H9 (cell line): ENCODE results near the gene IL18R1. TPM values are rescaled to one million over a fixed set of nuclear protein-coding genes. Genes with fewer than 3 reads are reported as not detected.

Experiments used
- DNase-seq: peaks from one replicate; pipeline ENCODE4 v3.0.0-alpha.2; 2017
- H2AFZ ChIP-seq: one replicate; pipeline ENCODE4 v1.6.1; 2013; ENCODE audit warnings: mild to moderate bottlenecking, low read length, control low read depth, moderate library complexity
- H2AK5ac ChIP-seq: 2 replicates; pipeline ENCODE4 v1.6.1; 2013; ENCODE audit warnings: low read length, control low read depth, mixed read lengths; ENCODE audit not compliant: insufficient read length
- H2BK120ac ChIP-seq: one replicate; pipeline ENCODE4 v1.6.1; 2013; ENCODE audit warnings: low read depth, mild to moderate bottlenecking, low read length, control low read depth, inconsistent platforms; ENCODE audit not compliant: poor library complexity, severe bottlenecking
- H2BK12ac ChIP-seq: 2 replicates; pipeline ENCODE4 v1.6.1; 2013; ENCODE audit warnings: low read length, control low read depth, mixed read lengths, low read depth; ENCODE audit not compliant: insufficient read length
- H2BK15ac ChIP-seq: 2 replicates; pipeline ENCODE4 v1.6.1; 2013; ENCODE audit warnings: low read depth, low read length, control low read depth
- H2BK20ac ChIP-seq: one replicate; pipeline ENCODE4 v1.6.1; 2013; ENCODE audit warnings: low read depth, mild to moderate bottlenecking, low read length, control low read depth, inconsistent platforms; ENCODE audit not compliant: poor library complexity, severe bottlenecking
- H2BK5ac ChIP-seq: 2 replicates; pipeline ENCODE4 v1.6.1; 2013; ENCODE audit warnings: low read length, control low read depth, mixed read lengths; ENCODE audit not compliant: insufficient read length
- H3K14ac ChIP-seq: 2 replicates; pipeline ENCODE4 v1.6.1; 2013; ENCODE audit warnings: low read length, control low read depth; ENCODE audit not compliant: insufficient read depth
- H3K18ac ChIP-seq: 2 replicates; pipeline ENCODE4 v1.6.1; 2013; ENCODE audit warnings: low read depth, mild to moderate bottlenecking, mixed read lengths, low read length, control low read depth; ENCODE audit not compliant: insufficient read length
- H3K23ac ChIP-seq: 2 replicates; pipeline ENCODE4 v1.6.1; 2013; ENCODE audit warnings: low read length, control low read depth, mixed read lengths, low read depth; ENCODE audit not compliant: insufficient read length
- H3K23me2 ChIP-seq: 2 replicates; pipeline ENCODE4 v1.6.1; 2013; ENCODE audit warnings: low read depth, mild to moderate bottlenecking, mixed read lengths, low read length, control low read depth; ENCODE audit not compliant: insufficient read length, poor library complexity, severe bottlenecking
- H3K27ac ChIP-seq: 2 replicates; pipeline ENCODE4 v1.5.1; 2013; ENCODE audit warnings: low read length, control low read depth, mixed read lengths, low read depth; ENCODE audit not compliant: insufficient read length
- H3K27me3 ChIP-seq: 2 replicates; pipeline ENCODE4 v1.6.1; 2013; ENCODE audit warnings: low read length, control low read depth, inconsistent platforms; ENCODE audit not compliant: insufficient read depth
- H3K4ac ChIP-seq: 2 replicates; pipeline ENCODE4 v1.6.1; 2013; ENCODE audit warnings: low read depth, mild to moderate bottlenecking, control low read depth, inconsistent platforms, low read length, moderate library complexity
- H3K4me1 ChIP-seq: 2 replicates; pipeline ENCODE4 v1.6.1; 2013; ENCODE audit warnings: low read length, control low read depth, inconsistent platforms; ENCODE audit not compliant: insufficient read depth
- H3K4me2 ChIP-seq: 2 replicates; pipeline ENCODE4 v1.6.1; 2013; ENCODE audit warnings: low read length, control low read depth, mixed read lengths; ENCODE audit not compliant: insufficient read length, insufficient read depth
- H3K56ac ChIP-seq: 2 replicates; pipeline ENCODE4 v1.6.1; 2013; ENCODE audit warnings: low read depth, mild to moderate bottlenecking, mixed read lengths, low read length, control low read depth; ENCODE audit not compliant: insufficient read length
- H3K79me1 ChIP-seq: 2 replicates; pipeline ENCODE4 v1.6.1; 2013; ENCODE audit warnings: low read depth, mild to moderate bottlenecking, moderate library complexity, low read length, control low read depth, inconsistent platforms; ENCODE audit not compliant: insufficient read depth, poor library complexity, severe bottlenecking
- H3K79me2 ChIP-seq: 2 replicates; pipeline ENCODE4 v1.6.1; 2013; ENCODE audit warnings: low read length, control low read depth, inconsistent platforms; ENCODE audit not compliant: insufficient read depth
- H3K9ac ChIP-seq: 2 replicates; pipeline ENCODE4 v1.6.1; 2013; ENCODE audit warnings: low read length, control low read depth, mixed read lengths; ENCODE audit not compliant: insufficient read length; ENCODE audit errors: extremely low read depth
- H3K9me3 ChIP-seq: one replicate; pipeline ENCODE4 v1.6.1; 2013; ENCODE audit warnings: low read depth, low read length, inconsistent platforms; ENCODE audit not compliant: control insufficient read depth
- H3T11ph ChIP-seq: one replicate; pipeline ENCODE4 v1.6.1; 2013; ENCODE audit warnings: mild to moderate bottlenecking, low read length, control low read depth, inconsistent platforms
- H4K20me1 ChIP-seq: one replicate; pipeline ENCODE4 v1.6.1; 2013; ENCODE audit not compliant: control insufficient read depth, insufficient read length, insufficient read depth
- H4K5ac ChIP-seq: 2 replicates; pipeline ENCODE4 v1.6.1; 2013; ENCODE audit warnings: low read depth, mild to moderate bottlenecking, mixed read lengths, low read length, control low read depth; ENCODE audit not compliant: insufficient read length
- H4K8ac ChIP-seq: replicated peaks from 2 replicates; pipeline ENCODE4 v1.6.1; 2013; ENCODE audit warnings: low read length, control low read depth, mixed read lengths, low read depth; ENCODE audit not compliant: insufficient read length
- H4K91ac ChIP-seq: 2 replicates; pipeline ENCODE4 v1.6.1; 2013; ENCODE audit warnings: low read depth, mild to moderate bottlenecking, moderate library complexity, mixed read lengths, low read length, control low read depth; ENCODE audit not compliant: insufficient read length
- H3K27ac Mint-ChIP-seq, 3 experiments: 2 replicates in 2 of 3; 3 replicates in 1 of 3; pipeline ENCODE4 v1.8.0; 2020 to 2021; ENCODE audit warnings: mixed read lengths in 3 of 3, mild to moderate bottlenecking in 1 of 3, moderate library complexity in 1 of 3
- H3K27me3 Mint-ChIP-seq: 2 replicates; pipeline ENCODE4 v1.8.0; 2021; ENCODE audit warnings: low read depth, mild to moderate bottlenecking, moderate library complexity, mixed read lengths
- H3K36me3 Mint-ChIP-seq, 3 experiments: 2 replicates in 2 of 3; 3 replicates in 1 of 3; pipeline ENCODE4 v1.8.0; 2020 to 2021; ENCODE audit warnings: low read depth in 3 of 3, mixed read lengths in 3 of 3; ENCODE audit not compliant: insufficient read depth in 1 of 3
- H3K4me1 Mint-ChIP-seq, 2 experiments: 2 replicates each; pipeline ENCODE4 v1.8.0; 2020; ENCODE audit warnings: mixed read lengths in 2 of 2
- H3K4me3 Mint-ChIP-seq, 2 experiments: 2 replicates in 1 of 2; 3 replicates in 1 of 2; pipeline ENCODE4 v1.8.0; 2020 to 2021; ENCODE audit warnings: mild to moderate bottlenecking in 2 of 2, mixed read lengths in 2 of 2, moderate library complexity in 1 of 2
- H3K9me3 Mint-ChIP-seq, 2 experiments: 2 replicates in 1 of 2; 3 replicates in 1 of 2; pipeline ENCODE4 v1.8.0; 2020; ENCODE audit warnings: mild to moderate bottlenecking in 2 of 2, mixed read lengths in 2 of 2, moderate library complexity in 1 of 2
- CTCF ChIP-seq: fragments of 200-600 bp; sonication (generic); conservative IDR thresholded peaks from 3 replicates; pipeline ENCODE4 v1.8.0; 2021; ENCODE audit warnings: antibody characterized with exemption, mild to moderate bottlenecking
- WGBS: extraction: QIAGEN DNeasy Blood & Tissue Kit; methylation state at CpG from one replicate; pipeline ENCODE4 v1.1.7; 2013; ENCODE audit warnings: missing lambda C conversion rate, low lambda C conversion rate, mixed read lengths; ENCODE audit not compliant: insufficient read length; ENCODE audit errors: extremely low coverage; 5-methylcytosine and 5-hydroxymethylcytosine counted together
- total RNA-seq: library from RNA; stranded (reverse); gene quantifications from 2 replicates; pipeline ENCODE4 v1.2.1, GENCODE V29; 2021

The IL18R1 gene
- total RNA-seq, 1 experiment from 2014 or later = not detected

GRCh38 chr2:102412199-102412598 is 56.6 kb downstream of the IL18R1 start:
- H3K4me1 Mint-ChIP-seq = no peaks in the 10 kb centered on the region
- Histone ChIP-seq H3K4ac (no peak overlapping the region), H3K9me3 (peaks cover 8% of the 10 kb centered on the region), H2AK5ac (no peak overlapping the region), H2BK20ac (no peak overlapping the region), H2BK5ac (no peak overlapping the region), H3K79me2 (no peaks in the 10 kb centered on the region), H2AFZ (no peak overlapping the region), H3K18ac (no peak overlapping the region), H3T11ph (no peak overlapping the region), H4K20me1 (no peaks in the 10 kb centered on the region), H2BK12ac (no peak overlapping the region), H3K23me2 (no peaks in the 10 kb centered on the region), H3K14ac (no peak overlapping the region), H2BK15ac (no peak overlapping the region), H3K27me3 (no peaks in the 10 kb centered on the region), H3K79me1 (no peaks in the 10 kb centered on the region), H3K56ac (no peak overlapping the region), H3K4me2 (no peak overlapping the region), H2BK120ac (no peak overlapping the region), H4K5ac (no peak overlapping the region), H3K27ac (no peak overlapping the region), H4K8ac (no peak overlapping the region), H3K4me1 (no peaks in the 10 kb centered on the region), H4K91ac (no peak overlapping the region), H3K9ac (no peak overlapping the region), H3K23ac (no peak overlapping the region)
- H3K36me3 Mint-ChIP-seq = peaks cover 0 to 3% (median 2%) of the 10 kb centered on the region in 3 experiments; a peak in 3 of 7 replicates
- H3K27me3 Mint-ChIP-seq = no peaks in the 10 kb centered on the region; the same call in 1 of the 2 replicates
- peaks cover 24 to 41% of the 10 kb centered on the region in 2 experiments for H3K9me3 Mint-ChIP-seq
- no CpG with 5 or more reads among the region's 3 CpGs for WGBS
- no peak overlapping the region for H3K27ac Mint-ChIP-seq
- DNase-seq = no peak
- no peak for TF ChIP-seq CTCF
- H3K4me3 Mint-ChIP-seq = no peak overlapping the region
